DOHH2 (cell line): ENCODE results near the gene FAU.

ENCODE experiments used
- H3F3A ChIP-seq: fragments of 200-600 bp; sonication (generic), shearing (Covaris generic); 2 replicates; pipeline ENCODE4 v1.6.0; 2016; ENCODE audit warnings: antibody characterized with exemption, mild to moderate bottlenecking; ENCODE audit not compliant: control insufficient read depth, insufficient read depth
- H3K27ac ChIP-seq: fragments of 200-600 bp; sonication (generic); 2 replicates; pipeline ENCODE4 v1.5.1; 2014; ENCODE audit warnings: low read depth, mild to moderate bottlenecking, low read length, moderate library complexity
- H3K27me3 ChIP-seq: fragments of 200-600 bp; sonication (generic); 2 replicates; pipeline ENCODE4 v1.6.1; 2014; ENCODE audit warnings: mild to moderate bottlenecking, low read length, mixed read lengths; ENCODE audit not compliant: control insufficient read depth
- H3K36me3 ChIP-seq: fragments of 200-600 bp; sonication (generic); 2 replicates; pipeline ENCODE4 v1.6.1; 2014; ENCODE audit warnings: mild to moderate bottlenecking, low read length, moderate library complexity, mixed read lengths; ENCODE audit not compliant: control insufficient read depth
- H3K4me1 ChIP-seq: fragments of 200-600 bp; sonication (generic); 2 replicates; pipeline ENCODE4 v1.6.1; 2014; ENCODE audit warnings: mild to moderate bottlenecking, low read length, mixed read lengths; ENCODE audit not compliant: control insufficient read depth
- H3K4me2 ChIP-seq: fragments of 200-600 bp; sonication (generic); 2 replicates; pipeline ENCODE4 v1.6.0; 2014; ENCODE audit warnings: mild to moderate bottlenecking, low read length, moderate library complexity
- H3K4me3 ChIP-seq: fragments of 200-600 bp; sonication (generic); 2 replicates; pipeline ENCODE4 v1.5.1; 2014; ENCODE audit warnings: mild to moderate bottlenecking, low read length, mixed read lengths
- H3K79me2 ChIP-seq: fragments of 200-600 bp; sonication (generic); 2 replicates; pipeline ENCODE4 v1.6.1; 2014; ENCODE audit warnings: mild to moderate bottlenecking, low read length, mixed read lengths; ENCODE audit not compliant: control insufficient read depth
- H3K9me2 ChIP-seq: fragments of 200-600 bp; sonication (generic); replicated peaks from 2 replicates; pipeline ENCODE4 v1.6.1; 2014; ENCODE audit warnings: mild to moderate bottlenecking, low read length, mixed read lengths; ENCODE audit not compliant: control insufficient read depth
- H3K9me3 ChIP-seq: fragments of 200-600 bp; sonication (generic); 2 replicates; pipeline ENCODE4 v1.6.1; 2014; ENCODE audit warnings: antibody characterized with exemption, low read length, mixed read lengths; ENCODE audit not compliant: control insufficient read depth, insufficient read depth
- H4K20me1 ChIP-seq: fragments of 200-600 bp; sonication (generic); 2 replicates; pipeline ENCODE4 v1.6.0; 2014; ENCODE audit warnings: low read depth, mild to moderate bottlenecking, antibody characterized with exemption, low read length, moderate library complexity; ENCODE audit not compliant: control insufficient read depth, insufficient read depth
- CTCF ChIP-seq: fragments of 200-600 bp; sonication (generic); IDR thresholded peaks from one replicate; pipeline ENCODE4 v1.5.1; 2014; ENCODE audit warnings: antibody characterized with exemption, mild to moderate bottlenecking, low read depth, low read length; ENCODE audit not compliant: poor library complexity, severe bottlenecking
- EZH2phosphoT487 ChIP-seq: fragments of 200-600 bp; sonication (generic); IDR thresholded peaks from 2 replicates; pipeline ENCODE4 v1.6.1; 2017; ENCODE audit warnings: borderline replicate concordance, mild to moderate bottlenecking, antibody characterized with exemption, low read length, moderate library complexity, mixed read lengths

Gene FAU

GRCh38 chr11:65071907-65072630, 49.9 kb downstream of the FAU start:
- Histone ChIP-seq H3F3A (no peaks in the 10 kb centered on the region), H3K4me3 (no peak overlapping the region; the same call in 1 of the 2 replicates), H3K27ac (no peak overlapping the region), H3K4me2 (peak overlapping the region; percentile 39), H3K27me3 (no peaks in the 10 kb centered on the region), H3K4me1 (peaks cover 18% of the 10 kb centered on the region), H3K9me2 (no peaks in the 10 kb centered on the region), H3K79me2 (peaks cover 7% of the 10 kb centered on the region), H4K20me1 (no peaks in the 10 kb centered on the region), H3K36me3 (peaks cover 17% of the 10 kb centered on the region), H3K9me3 (no peaks in the 10 kb centered on the region)
- no peak for TF ChIP-seq EZH2phosphoT487
- TF ChIP-seq CTCF: no peak
